Fibroblast of skin of scalp (primary cell): ENCODE data around the gene ZNF518A. TPM values are rescaled to one million over a fixed set of nuclear protein-coding genes. Genes with fewer than 3 reads are reported as not detected.

Source experiments
- DNase-seq: peaks from one replicate; pipeline ENCODE4 v3.0.0-alpha.2; 2013
- polyA plus RNA-seq, 2 experiments: library from polyadenylated mRNA; unstranded; fragments of 120-200 nt; gene quantifications; one replicate each; pipeline ENCODE4 v1.2.1, GENCODE V29; 2013; ENCODE audit not compliant: insufficient read length in 2 of 2

The ZNF518A gene, protein sequence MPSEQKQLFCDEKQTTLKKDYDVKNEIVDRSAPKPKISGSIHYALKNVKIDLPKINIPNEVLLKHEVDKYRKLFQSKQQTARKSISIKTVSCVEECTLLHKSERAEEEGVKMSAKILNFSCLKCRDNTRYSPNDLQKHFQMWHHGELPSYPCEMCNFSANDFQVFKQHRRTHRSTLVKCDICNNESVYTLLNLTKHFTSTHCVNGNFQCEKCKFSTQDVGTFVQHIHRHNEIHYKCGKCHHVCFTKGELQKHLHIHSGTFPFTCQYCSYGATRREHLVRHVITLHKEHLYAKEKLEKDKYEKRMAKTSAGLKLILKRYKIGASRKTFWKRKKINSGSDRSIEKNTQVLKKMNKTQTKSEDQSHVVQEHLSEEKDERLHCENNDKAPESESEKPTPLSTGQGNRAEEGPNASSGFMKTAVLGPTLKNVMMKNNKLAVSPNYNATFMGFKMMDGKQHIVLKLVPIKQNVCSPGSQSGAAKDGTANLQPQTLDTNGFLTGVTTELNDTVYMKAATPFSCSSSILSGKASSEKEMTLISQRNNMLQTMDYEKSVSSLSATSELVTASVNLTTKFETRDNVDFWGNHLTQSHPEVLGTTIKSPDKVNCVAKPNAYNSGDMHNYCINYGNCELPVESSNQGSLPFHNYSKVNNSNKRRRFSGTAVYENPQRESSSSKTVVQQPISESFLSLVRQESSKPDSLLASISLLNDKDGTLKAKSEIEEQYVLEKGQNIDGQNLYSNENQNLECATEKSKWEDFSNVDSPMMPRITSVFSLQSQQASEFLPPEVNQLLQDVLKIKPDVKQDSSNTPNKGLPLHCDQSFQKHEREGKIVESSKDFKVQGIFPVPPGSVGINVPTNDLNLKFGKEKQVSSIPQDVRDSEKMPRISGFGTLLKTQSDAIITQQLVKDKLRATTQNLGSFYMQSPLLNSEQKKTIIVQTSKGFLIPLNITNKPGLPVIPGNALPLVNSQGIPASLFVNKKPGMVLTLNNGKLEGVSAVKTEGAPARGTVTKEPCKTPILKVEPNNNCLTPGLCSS (N-terminal part only)
- 7.6 TPM for polyA plus RNA-seq (2013, experiment 1 of 2; ENCODE audit: insufficient read length)
- 8.9 TPM for polyA plus RNA-seq (2013, experiment 2 of 2; ENCODE audit: insufficient read length)

DNA sequence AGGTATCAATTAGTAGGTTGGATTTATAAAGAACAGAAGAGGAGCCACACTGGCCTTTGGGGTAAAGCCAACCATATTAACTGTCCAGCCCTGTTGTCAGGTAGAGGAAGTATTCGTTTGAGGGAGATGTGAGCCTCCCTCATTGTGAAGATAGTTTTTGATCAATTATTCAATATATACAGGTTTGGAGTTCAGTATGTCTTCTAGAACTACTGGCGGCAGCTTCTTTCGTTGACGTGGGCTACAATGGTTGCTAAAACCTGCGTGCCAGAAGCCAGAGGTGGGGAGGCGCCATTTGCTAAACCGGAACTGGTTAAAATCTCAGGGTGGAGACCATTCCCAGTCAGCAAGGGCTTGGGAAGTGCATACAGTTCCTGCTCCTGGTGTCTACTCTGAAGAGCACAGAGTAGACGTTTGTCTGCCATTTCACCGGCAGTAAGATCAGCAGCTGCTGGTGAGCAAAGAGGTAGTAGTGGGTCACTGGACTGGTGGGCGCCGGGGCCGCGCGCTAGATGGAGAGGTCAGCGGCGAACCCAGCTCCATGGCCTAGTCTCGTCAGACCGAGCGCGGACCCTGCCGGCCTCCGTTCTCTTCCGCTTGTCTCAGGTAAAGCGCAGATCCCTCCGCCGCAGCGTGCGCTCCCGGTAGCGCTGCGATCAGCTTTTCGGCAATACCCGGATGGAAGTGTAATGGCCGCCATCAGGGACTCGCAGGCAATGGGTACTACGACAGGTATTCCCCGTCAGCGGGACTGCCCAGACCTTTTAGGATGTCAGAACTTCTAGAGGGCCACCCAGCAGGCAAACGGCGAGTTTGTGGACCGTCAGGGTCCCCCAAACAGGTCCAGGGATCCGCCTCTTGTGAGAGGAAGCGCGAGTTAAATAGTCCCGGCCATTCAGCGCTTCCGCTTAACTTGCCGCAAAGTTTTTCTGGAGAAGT is at the start of gene ZNF518A:
ZNF518A (plus strand) TSS at position 911 of the 939 bp plus-strand sequence. CDS start 26,026 bp downstream, outside the sequence.
- DNase-seq: peak; percentile 98

DNA sequence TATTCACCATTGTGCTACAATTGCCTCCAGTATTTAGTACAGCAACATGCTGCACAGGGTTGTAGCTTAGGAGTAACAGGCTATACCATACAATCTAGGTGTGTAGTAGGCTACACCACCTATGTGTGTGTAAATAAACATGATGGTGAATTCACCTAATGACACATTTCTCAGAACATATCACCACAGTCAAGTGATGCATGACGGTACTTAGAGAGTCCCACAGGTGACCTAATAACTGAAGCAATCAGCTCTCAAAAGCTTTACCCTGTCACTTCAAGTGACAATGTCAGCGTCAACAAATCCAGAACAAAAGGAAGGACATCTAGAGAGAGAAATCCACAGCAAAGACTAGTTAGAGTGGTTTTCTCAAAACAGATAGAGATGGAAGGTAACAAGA is 47.9 kb upstream of the ZNF518A start:
- DNase-seq: no peak

DNA sequence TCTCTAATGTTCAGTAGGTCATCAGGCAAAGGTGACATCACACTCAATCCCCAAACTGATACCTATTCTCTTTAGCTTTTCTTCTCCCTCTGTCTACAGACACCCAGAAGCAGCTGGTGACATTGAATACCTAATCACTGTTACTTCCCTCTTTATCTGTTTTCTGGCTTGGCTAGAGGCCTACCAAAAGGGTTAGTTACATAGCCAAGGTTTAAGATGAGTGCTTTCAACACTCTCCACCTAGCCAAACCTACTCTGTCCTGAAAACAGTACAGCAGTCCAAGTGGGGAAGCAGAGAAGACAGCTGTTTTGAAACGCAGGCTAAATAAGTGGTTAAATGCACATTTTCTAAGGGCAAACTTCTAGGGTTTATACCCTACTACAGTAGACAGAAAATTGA is 47.3 kb upstream of the ZNF518A start:
- DNase-seq: no peak

DNA sequence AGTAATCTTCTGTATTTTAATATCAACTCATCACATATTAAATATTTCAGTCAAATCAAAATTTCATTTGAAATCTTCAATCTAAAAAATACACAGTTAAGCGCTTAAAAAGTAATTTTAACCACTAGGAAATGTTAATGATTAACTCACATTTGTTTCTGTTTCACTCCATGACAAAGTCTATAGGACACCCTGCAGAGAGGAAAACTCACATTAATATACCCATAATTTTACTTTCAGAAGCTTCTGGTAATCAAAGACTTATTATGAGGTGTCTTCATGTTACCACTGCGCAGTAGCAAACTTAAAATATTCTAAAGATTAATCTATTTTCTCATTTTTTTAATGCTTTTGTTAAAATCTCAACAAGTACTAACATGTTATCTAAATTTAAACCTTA is 41.0 kb upstream of the ZNF518A start:
- DNase-seq: no peak

DNA sequence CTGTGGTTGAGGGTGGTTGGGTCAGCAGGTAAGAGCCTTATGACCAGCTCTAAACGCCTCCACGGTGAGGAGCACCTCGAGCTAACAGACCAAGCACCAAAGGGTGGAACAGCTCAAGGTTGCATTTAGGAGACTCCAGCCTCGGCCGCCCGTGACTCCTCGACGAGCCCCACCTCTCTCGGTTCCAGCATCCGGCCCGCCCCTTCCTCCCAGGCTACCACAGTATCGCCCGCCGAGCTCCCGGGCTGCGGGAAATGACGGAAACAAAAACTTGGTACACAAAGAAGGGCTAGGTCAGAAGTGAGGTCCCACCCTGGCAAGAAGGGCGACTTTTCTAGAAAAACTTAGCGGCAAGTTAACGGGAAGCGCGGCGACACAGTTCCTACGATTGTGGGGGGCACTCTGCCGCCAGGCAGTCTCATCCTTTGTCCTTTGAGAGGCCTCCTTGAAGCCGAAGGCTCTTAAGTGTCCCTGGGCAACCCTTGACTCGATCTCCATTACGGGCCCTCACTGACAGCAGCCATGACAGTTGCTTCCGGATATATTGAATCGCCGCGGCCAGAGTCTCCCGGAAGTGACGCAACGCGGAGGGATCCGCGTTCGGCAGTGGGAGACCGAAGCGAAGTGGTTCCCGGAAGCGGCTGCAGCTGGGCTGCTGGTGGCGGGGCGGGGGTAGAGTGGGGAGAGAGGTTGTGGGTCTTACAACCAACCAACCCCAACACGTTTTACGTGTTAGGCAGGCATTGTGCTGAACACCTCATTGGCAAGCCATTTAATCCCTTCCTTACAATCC is 40.2 kb upstream of the ZNF518A start:
- DNase-seq: peak; percentile 98

DNA sequence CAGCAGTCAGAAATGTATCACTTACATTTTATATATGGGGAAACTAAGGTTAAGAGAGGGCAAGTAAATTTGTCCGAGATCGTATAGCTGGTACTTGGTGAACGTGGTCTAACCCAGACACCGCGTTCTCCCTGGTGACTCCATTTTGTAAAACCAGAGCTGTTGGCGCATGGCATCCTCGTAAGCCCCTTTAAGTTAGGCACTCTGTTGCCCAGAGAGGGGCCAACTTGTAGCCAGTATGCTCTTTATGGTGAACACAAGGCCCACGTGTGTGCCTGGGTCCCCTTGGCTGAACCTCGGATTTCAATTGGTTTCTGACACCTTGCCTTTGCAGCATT is 39.7 kb upstream of the ZNF518A start:
- no peak for DNase-seq

DNA sequence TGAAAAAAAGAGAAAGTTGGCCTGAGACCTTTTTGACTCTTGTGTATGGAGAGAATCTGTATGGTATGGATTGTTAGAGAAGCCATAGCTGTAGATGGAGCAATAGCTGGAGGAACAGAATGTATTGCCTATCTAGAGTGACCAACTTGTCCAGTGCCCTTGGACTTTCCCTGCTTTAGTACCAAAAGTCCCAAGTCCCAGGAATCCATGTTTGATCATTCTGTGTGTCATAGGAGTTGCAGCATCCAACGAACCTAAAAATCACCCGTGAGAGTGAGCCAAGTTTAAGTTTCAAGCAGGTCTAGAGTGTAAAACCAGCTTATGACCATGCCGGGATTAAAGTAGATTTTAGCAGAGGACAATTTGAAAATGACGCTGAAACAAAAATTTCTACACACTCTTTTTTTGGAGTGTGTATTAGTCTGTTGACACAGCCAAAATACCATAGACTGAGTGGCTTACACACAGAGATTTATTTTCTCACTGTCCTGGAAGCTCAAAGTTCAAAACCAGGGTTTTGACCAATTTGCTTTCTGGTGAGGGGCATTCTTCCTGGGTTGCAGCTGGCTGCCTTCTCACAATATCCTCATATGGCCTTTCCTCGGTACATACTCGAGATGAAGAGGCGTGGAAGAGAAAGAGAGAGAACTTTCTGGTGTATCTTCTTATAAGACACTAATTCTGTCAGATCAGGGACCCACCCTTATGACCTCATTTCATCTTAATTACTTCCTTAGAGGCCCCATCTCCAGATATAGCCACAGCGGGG is 36.9 kb upstream of the ZNF518A start:
- no peak for DNase-seq

DNA sequence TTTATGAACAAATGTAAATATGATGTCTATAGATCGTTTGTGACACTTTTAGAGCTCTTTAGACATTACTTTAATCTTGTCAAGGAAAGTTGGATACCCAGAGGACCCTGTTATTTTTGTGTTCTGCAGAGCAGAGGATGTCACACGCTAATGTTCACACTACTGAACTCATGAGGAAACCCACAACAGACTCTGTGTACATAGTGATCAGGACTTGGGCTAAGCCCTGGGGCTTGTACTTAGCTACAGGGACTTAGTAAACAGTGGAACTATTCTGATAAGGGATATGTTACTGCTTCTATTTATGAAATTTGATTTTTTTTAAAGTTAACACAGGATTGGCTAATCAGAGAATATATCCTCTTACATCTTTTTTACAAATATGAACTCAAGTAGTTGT is 36.1 kb upstream of the ZNF518A start:
- DNase-seq: no peak

DNA sequence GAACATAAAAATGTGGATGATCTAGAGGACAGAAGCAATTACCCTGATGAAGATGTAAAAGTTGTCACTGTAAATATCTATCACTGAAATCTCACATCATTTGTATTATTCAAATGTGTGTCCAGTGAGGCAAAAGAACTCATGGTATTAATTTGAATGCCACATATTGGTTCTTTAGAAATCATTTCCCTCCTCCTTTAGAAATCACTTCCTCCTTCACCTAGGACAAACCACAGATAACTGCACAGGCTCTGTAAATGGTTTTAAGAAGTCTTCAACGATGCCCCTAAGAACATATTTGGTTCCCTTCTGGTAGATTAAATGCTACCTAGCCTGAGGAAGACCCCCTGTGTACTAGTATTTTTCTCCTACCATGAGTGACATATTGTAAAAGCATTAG is 33.1 kb upstream of the ZNF518A start:
- DNase-seq: no peak

DNA sequence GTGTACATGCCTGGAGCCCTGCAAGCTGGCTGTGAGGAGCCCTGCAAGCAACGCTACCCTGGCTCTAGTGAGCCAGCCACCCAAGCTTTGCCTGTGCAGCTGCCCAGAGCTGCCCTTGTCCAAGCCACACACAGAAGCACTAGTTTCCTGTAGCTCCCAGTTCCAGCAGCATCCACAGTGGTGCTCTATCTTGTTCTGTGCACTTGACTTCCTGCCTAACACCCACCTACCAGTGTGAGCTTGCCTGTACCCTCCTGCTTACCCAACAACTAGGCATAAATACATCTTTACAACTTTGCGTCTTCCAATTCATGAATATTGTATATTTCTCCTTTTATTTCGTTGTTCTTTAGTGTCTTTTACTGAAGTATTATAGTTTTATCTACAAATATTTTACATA is 32.2 kb upstream of the ZNF518A start:
- no peak for DNase-seq

DNA sequence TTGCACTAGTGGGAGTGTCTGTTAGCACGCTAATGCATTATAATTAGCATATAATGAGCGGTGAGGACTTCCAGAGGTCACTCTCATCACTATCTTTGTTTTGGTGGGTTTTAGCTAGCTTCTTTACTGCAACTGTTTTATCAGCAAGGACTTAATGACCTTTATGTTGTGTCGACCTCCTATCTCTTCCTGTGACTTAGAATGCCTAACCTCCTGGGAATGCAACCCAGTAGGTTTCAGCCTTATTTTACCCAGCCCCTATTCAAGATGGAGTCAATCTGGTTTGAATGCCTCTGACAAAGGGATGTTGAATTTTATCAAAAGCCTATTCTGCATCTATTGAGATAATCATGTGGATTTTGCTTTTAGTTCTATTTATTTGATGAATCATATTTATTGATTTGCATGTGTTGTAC is 22.5 kb upstream of the ZNF518A start:
- DNase-seq: no peak

DNA sequence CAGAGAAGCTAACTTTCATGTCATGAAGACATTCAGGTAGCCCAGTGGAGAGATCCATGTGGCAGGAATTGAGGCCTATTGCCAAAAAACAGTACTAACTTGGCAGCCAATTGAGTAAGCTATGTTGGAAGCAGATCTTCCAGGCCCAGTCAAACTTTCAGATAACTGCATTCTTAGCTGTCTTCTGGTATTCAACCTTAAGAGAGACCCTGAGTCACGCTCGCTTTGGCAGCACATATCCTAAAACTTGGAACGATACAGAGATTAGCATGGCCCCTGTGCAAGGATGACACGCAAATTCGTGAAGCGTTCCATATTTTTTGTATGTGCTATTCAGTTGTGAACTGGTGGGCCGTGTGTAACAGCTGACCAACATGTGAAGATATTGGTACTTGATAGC is 17.6 kb upstream of the ZNF518A start:
- DNase-seq: no peak

DNA sequence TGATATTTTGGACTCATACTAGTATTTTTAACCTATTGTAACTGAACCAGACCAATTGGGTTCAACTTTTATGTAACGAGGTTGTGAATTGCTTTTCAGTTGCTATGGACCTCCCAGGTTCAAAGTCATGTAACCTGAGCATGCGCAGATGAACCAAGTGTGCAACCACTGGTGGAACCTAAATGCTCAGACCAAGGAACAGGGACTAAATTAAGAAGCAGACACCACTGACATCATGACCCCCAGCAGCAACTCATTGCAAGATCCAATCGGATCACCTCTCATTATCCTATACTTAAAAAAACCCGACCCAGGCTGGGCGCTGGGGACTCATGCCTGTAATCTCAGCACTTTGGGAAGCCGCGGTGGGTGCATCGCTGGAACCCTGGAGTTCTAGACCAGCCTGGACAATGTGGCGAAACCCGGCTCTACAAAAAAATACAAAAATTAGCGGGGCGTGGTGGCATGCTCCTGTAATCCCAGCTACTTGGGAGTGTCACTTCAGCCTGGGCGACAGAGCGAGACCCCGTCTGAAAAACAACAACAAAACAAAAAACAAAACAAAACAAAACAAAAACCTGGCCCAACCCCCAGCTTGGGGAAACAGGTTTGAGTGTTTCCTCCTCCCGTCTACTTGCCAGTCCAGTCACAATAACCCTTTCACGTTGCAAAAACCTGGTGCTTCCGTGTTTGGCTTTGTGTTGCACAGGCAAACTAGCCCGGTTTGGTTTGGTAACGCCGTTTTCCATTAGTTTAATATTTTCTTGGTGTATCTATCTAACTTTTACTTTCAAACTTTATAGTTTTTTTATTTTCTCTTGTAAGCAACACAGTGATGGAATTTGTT is 11.3 kb upstream of the ZNF518A start:
- no peak for DNase-seq

DNA sequence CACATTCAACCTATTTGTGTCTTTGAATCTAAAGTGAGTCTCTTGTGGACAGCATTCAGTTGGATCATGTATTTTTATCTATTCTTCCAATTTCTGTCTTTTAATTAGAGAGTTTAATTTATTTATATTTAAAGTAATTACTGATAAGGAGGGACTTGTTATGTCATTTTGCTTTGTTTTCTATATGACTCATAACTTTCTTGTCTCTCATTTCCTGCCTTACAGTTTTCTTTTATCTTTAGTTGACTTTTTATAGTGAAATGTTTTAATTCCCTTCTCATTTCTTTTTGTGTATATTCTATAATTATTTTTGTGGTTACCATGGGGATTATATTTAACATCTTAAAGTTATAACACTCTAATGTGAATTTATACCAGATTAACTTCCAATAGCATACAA is 7.3 kb upstream of the ZNF518A start:
- no peak for DNase-seq

DNA sequence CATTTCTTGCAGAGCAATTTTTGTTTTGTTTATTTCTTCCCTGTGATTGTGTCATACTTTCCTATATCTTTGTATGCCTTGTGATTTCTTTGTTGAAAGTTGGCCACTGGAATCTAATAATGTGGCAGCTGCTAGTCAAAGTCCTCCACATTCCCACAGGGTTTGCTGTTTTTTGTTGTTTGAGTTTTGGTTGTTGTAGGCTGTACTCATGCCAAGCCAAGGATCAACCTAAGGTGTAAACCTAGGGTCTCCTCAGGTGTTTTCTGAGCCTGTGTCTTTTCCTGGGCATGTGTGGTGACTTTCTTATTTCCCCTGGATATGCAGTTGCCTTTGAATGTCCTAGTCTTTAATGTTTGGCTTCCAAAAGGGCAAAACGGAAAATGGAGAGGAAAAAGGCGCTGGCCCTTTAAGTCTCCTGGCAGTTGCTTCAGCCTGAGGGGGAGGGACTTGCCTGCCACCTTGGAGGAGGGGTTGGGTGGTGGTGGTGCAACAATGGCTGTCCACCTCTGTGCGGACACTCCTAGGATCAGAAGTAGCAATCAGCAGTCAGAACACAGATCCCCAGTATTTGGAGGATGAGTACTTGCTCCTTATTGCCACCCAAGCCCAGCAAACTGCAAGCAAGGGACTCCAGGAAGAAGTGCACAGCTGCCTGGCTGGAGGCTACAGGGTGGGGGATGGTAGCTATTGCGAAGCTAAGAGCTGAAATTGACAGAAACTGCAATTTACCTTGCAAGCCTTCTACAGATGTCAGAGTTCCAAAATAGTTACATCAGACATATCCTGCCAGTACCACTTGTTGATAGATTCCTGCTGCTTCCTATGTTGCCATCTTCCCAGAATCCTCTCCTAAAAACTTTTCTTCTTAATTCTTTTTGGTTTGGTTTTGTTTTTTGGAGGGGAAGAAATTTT is 5.6 kb upstream of the ZNF518A start:
- peak; percentile 35 for DNase-seq

DNA sequence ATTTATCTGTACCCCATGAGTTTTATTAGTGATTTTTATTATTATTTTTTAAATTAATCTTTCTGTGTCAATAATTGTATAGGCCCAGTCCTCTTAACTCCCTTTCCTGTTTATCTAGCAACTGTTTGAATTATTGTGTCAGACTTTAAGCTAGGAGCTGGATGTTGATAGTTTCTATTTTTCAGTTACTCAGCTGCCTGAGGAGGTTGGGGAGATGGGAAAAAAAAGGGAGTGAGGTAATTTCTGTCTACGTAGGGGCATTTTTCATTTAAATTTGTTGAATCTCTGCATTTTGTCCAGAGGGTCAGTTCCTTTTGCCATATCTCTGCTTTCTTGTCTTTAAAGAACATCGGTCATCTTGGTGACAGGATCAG is 5.0 kb upstream of the ZNF518A start:
- no peak for DNase-seq

DNA sequence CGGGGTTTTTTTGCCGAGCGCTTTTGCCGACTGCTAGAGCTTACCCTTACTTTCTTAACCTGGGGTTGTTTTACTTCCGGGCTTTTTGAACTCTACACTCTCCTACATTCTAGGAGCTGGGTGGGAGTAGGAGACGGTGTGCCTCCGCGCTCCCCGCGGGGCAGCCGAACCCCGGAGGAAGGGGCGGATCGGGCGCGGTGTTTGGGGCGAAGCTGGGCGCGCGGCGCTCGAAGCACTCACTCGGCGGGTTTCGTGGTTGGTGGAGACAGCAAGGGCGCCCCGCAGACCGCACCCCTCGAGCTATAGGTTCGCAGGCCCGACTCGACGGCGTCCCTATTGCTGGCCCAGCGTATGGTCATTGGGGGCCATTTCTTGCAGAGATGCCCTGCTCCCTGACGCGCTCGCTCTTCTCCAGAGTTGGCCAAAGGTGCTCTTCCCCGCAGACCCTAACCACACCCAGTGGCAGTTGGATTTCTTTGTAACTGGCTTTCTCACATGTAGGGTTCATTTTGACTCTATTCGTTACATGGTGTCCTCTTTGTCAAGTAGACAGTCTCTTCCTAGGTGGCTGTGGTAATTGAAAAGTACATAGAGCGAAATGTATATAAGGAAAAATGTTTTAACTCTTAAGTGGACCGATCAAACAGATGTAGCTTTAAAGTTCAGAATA is 364 bp downstream of the ZNF518A start:
- peak; percentile 83 for DNase-seq

DNA sequence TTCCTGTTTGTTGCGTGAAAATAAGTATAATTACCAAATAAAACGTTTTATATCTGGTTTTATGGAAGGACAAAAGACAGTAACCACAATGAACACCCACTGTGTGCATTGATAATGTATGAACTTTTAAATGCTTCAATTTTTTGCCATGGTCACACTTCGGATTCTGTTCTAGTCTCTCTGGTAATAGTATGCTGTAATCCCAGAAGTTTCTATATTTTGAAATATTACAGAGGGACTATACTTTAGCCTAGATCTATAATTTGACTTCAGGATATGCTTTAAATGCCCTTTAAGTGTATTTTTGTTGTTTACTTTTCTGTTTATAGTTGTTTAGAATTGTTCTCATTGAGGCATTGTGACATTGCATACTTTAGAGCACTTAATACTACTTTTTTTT is 1.5 kb downstream of the ZNF518A start:
- DNase-seq: no peak
